RPMI8226 (cell line): ENCODE results near the gene GCFC2.
"Not testable (repeated sequence)": the region's sequence is repeated elsewhere in the genome, so short reads cannot be mapped to it uniquely, and the experiment has no call there.

Source experiments
- DNase-seq: peaks from one replicate; pipeline ENCODE4 v3.0.0-alpha.2; 2015

The GCFC2 gene

DNA sequence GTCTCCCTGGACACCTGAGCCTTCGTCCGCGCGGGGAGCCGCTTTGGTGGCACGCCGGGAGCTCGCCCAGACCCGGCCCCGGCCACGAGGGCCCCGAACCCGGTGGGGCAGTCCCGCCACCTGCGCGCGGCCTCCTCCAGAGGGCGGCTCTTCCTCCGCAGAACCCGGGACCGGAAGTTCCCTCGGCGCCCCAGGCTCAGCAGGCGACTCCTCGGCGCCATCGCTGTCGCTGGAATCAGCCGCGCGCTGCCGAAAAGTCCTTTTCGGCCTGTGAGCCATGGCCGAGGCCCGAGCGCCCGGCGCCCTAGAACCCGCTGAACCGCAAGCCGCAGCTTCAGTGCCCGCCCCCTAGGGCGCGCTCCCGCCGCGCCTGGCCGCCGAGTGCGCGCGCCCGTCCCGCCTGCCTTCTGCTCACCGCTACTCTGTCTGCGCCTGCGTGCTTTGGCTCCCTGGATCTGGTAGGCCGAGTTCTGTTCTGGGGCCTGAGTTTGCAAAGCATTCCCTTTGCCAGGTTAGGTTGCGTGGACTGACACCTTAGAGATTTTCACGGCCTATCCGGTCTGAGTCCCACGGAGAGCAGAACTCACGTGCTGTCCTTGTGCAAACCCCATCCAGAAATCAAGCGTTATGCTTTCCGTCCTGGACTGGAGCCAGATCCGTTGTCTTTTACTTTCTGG lies at the start of gene GCFC2:
TSS of gene GCFC2 (minus strand) at position 339 of the 677 bp plus-strand sequence. CDS start at position 279, 60 bp downstream.
- DNase-seq: peak; percentile 88

DNA sequence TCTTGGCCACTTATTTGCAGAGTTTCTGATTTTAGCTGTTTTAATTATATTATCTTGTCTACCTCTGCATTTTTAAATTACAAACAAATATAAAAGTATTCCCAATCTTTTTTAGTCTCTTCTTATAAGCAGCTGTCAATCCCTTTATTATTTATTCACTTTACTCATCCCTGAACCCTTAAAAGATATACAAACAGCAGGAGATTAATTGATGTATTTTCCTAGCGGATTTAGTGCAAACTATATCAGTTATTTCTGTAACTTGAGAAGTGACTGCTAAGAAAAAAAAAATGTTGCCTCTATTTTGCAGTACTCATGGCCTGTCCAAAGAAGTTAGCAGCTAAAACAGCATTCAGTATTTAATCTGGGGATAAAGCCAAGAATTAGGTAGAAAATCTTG lies 42.1 kb upstream of the GCFC2 start:
- no peak for DNase-seq

DNA sequence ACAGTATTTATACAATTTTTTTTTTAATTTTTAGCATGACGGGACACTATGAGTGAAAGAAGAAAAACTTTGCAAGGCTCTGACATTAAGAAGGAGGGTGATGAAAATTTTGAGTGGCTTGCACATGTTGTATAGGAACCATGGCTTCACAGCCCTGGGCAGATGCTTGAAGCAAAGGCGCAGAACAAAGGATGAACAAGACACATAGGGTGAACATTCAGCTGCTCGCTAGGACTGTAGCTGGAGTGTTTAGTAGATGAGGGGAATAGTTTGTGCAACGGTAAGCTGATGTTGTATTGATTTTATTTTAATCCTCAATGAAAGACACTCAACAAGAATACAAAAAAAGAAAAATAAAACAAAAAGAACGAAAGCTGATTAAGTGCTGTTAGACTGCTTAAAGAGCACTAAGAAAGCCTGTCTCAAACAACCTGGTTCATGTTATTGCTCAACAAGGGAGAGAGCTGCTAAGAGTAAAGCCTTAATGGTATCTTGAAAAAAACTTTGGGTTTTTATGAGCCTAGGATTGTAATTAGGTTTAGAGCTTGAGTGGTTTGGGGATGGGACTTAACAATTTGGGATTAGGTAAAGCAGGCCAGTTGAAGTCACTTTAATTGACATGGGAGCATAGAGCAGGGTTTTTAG lies 41.2 kb upstream of the GCFC2 start:
- DNase-seq: no peak

DNA sequence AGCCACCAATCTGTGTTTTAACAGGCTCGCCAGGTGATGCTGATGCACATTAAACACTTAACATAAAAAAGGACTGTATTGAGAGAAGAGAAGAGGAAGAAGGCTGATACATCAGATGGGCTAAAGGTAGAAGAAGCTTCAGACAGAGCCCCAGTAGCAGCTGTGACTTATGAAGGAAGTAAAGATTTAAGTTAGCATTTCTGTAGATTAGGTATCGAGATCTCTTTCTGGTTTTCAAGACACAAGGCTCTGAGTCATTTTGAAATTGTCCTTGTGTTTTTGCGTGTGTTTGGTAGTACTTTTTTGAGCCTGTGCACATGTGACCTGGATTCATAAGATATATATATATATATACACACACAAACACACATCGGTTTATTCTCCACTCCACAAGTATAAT lies 40.6 kb upstream of the GCFC2 start:
- DNase-seq: no peak

DNA sequence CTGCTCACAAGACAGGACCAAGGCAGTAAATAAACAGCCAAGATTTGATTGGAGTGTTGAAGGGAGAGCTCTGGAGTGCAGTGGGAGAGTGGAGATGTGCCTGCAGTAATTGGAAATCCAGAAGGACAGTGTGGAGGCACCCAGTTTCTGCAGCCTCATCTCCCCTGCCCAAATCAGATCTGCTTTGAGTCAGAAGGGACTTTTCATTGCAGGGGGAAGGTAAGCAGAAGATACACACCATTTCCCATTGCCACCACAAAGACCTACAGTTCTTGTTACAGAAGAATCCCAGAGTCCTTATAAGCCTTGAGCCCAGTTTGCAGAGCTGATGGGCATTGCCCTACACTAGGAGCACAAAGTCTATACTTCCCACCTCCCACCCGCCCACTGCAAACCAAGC lies 27.2 kb upstream of the GCFC2 start:
- DNase-seq: no peak

DNA sequence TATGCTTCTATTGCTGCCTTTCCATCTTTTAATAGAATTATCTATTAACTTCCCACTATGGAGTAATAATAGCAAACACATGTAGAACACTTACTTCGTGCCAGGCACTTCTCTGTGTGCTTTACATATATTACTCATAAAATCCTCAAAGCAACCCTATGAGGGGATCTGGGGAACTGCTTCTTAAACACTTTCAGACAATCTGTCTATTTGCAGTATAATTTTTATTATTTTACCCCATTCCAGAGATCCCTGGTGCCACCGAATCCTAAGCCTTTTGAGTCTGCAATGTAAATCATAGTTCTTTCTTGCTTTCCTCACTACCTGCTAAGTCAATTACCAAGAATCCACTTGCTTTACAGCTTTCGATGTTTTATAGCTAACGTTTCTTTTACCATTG lies 25.6 kb upstream of the GCFC2 start:
- no peak for DNase-seq

DNA sequence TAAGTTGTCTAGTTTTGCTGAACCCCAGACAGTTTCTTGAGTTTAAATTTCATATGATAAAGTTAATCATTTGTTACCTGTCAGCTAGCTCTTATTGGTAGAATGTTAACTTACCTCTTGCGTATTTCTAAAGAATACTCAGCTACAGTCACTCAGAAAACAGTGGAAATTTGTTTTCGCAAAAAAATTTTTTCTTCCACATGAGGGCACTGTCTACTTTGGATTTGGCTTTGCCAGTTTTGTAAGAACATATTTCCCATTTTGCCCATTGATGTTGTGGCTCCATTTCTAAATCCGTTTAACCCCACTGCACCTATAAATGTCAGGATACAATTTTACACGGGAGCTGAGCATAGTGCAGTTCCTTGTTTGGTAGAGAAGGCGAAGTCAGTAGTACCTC lies 19.1 kb upstream of the GCFC2 start:
- no peak for DNase-seq

DNA sequence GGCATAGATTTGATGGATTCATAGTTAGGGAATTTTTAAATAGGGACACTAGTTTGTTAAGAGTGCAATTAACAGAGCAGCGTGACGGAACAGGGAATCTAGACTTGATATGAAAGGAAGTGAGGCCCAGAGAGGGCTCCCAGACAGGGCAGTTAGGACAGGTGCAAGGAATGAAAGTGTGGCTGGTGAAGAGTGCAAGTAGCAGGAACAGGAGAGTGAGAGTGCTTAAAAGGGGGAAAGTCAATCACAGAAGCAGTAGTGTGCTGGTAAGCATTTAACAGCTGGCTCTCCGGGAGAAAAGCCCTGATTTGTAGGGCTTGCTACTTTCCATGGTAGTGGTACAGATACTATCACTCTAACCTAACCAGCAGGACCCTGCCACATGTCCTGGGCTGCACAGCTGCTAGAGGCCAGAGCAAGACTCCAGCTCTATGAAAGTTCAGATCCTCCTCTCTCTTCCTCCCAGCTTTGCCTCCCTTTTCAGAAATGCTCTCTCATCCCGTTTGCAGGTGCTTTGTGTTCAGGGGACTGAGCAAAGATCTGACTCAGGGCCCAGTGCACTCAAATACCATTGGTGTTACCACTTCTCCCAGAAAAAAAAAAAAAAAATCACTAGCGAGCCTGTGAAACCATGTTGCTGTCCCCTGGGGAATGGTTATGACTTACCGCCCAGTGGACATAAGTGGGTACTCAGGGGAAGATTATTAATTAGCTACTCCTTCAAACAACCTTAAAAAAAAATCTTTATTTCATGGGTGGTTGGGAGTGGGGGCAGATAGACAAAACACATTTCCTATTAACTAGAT lies 18.1 kb upstream of the GCFC2 start:
- no peak for DNase-seq

DNA sequence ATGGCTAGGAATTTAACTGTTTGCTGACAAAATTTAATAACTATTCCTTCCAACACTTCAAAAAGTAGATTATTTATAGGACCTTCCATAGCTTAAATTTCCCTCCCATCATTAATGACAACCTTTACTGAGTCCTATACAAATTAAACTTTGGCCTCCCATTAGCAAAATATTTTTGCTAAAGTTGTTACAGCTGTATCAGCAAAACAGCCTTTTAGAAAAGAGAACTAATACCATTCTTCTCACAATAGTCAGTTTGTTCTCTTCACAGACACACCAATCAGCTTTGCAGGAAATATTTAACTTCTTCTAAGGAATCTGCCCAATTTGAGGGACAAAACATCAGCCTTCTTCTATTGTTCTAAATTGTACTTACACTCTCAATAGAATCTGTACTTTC lies 12.0 kb upstream of the GCFC2 start:
- DNase-seq: no peak

DNA sequence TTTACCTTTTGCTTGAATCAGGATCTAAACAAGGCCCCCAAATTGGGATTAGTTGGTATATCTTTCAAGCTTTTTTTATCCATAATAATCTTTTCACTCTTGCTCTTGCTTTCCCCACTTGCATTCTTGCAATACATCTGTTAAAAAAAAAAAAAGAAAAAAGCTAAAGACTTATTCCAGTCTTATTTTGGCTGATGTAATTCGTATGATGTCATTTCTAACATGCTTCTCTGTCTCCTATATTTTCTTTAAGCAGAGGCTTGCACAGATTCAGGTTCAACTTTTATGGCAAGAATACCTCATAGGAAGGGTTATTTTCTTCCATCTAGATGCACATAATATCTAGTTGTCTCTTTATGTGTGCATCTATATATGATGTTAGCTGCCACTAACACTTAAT lies 9.8 kb upstream of the GCFC2 start:
- no peak for DNase-seq

DNA sequence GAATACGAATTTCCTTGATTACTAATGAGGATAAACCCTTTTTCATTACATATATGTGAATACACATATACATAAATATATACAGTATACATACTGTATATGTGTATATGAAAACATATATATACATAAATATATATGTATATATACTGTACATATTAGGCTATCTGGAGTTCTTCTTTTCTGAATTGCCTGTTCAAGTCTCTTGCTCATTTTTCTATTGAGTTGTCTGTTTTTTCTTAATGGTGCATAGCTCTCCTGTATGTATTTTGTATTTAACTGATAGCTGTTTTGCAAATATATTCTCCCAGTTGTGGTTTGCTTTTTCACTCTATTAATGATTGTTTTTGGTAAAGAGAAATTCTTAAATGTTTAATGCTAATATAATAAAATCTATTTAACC lies 8.9 kb upstream of the GCFC2 start:
- DNase-seq: no peak

DNA sequence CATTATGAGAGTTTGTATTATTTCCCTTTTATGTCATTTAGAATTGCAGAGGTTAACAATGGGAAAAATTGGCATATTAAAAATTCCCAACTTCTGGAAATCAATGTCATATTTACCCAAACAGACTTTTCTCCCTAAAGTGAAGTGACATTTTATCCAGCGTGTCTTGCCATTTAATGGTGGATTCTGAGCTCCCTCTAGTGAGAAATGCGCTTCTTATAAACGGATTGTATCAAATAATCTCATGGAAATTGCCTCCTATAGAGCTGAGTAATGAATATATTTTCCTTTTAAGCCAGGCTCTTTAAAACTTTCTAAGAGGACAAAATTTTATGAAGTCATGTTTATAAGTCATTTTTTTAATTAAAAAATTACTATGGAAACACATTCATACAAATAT lies 5.7 kb upstream of the GCFC2 start:
- no peak for DNase-seq

DNA sequence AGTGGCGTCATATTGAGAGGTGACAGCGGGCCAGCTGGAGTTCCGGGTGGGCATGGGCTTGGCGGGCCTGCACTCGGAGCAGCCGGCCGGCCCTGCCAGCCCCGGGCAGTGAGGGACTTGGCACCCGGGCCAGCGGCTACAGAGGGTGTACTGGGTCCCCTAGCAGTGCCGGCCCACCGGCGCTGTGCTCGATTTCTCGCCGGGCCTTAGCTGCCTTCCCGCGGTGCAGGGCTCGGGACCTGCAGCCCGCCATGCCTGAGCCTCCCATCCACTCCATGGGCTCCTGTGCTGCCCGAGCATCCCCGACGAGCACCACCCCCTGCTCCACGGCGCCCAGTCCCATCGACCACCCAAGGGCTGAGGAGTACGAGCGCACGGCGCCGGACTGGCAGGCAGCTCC lies 875 bp upstream of the GCFC2 start:
- not testable (repeated sequence) for DNase-seq

DNA sequence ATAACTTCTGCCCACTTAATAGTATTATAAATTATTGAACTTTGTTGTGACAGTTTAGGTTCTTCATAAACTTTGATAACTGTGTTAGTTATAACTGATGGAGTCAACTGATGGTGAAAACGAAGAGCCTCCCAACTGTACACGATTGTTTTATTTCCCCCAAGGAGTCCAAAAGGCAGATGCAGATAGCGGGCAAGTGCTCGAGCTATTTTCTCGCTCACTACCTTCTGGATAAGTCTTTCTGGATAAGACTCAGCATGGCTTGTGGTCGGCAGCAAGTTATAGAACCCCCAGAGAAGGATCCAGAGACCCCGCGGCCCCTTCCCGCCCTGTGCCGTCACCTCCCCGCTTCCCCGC lies 517 bp downstream of the GCFC2 start:
- no peak for DNase-seq

DNA sequence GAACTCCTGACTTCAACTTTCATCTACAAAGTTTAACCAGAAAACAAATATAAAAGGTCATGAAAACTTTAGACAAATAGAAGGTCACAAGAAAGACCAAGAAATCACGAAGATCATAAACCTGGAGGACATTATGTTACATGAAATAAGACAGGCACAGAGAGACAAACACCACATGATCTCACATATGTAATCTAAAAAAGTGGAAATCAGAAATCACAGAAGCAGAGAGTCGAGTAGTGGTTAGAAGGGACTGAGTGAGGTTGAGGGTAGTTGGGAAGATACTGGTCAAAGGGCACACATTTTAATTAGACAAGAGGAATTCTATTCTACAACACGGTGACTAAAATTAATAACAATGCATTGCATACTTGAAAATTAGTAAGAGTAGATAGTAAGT lies 1.4 kb downstream of the GCFC2 start:
- no peak for DNase-seq

DNA sequence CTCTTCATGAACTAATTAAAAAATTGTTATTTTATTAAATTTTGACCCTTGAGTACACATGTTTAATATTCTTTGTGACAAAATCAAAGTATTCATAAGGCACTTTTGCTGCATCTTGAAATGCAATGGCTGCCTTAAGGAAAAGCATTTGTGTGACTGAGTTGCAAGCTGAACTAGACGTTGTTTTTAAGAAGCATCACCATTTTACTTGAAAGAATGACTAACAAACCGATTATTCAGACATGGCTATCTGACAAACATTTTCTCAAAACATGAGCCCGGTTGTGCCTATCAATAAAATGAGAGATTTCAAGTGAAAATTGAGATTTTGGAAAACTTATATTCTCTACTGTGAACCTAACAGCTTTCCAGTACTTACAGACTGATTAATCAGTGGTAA lies 2.8 kb downstream of the GCFC2 start:
- DNase-seq: no peak

DNA sequence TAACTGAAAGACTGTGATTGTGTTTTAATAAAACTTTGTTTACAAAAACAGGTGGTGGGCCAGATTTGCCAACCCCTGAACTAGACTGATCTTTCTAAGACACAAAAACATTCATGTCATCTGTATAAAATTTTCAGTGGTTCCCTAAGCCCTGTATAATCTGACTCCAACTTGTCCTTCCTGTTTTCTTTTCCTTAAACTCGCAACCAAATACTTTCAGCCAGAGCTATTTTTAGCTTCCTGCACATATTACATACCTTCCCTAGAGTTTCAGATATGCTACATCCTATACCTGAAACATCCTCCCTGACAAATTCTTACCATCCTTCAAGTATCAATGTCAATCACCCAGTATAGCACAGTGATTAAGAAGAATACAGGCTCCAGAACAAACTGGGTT lies 4.8 kb downstream of the GCFC2 start:
- DNase-seq: no peak

DNA sequence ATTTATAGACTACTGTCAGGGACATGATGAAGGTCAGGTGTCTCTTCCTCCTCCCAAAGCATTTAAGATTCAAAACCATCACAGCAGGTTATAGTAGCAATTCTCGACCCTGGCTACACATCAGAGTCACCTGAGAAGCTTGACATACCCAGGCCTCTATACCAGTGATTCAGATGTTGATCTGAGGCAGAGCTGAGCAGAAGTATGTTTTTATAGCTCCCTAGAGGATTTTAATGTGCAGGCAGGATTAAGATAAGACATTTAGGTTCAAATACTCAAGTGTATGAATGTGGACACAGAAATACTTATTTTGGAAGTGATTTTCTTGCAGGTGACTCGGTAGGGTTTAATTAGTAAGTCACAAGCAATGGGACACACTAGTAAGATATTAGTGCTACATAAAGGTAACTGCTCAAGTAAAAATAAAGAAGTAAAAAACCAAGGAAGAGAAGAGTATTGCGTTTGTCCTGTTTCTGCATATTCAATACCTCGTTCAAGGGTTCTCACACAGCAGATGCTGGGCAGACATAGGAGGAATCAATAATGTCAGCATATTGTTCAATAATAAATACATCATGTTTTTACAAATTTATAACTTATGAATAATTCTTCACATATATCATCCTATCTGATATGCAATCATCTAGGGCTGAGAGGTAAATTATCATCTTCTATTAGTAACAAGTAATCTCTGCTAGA lies 7.0 kb downstream of the GCFC2 start:
- DNase-seq: no peak

DNA sequence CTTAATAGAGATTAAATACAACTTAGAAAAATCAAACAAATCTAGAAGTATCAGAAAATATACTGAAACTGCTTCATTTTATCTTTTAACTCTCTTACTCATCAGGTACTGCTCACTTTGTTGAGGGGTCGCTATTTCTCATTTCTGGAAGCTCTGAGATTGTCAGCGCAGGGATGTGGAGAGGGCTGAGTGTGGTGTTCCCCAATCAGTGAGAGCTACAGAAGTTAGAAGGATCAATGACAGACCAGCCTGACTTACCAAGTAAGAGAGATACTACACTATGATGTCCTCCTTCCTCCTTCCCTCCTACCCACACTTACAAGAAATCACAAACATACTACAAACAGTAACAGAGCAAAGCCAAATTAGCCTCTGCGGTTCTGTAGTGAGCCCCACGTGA lies 8.1 kb downstream of the GCFC2 start:
- DNase-seq: no peak

DNA sequence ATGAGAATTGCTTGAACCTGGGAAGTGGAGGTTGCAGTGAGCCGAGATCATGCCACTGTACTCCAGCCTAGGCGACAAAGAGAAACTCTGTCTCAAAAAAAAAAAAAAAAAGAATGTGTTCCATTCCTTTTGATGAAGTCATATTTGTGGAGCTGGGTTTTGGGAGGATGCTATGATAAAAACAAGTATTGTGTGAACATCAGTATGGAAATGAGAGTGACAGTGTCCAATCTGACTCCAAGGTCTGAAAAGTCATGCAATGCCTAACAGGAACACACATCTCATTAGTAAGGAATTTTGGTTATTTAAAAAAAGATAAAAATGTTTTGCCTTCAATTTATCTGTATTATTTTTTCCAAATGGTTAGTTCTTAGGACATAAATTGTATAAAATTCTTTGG lies 11.8 kb downstream of the GCFC2 start:
- no peak for DNase-seq

DNA sequence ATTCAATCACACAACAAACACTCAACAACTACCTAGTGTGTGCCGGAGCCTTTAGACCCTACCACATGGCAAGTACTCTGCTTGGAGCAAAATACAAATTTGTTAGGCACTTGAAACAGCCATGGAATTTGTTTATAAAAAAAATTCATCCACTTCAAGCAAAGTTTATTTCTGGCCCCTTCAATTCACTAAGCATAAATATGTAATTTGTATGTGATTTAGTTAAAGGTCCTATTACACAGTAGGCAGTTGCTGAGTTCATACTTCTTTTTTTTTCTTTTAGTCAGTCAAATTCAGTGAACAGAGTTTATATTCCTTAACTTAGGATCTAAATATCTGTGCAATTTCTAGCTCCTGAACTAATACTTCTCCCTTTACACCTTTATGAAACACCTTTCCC lies 22.5 kb downstream of the GCFC2 start:
- DNase-seq: no peak

DNA sequence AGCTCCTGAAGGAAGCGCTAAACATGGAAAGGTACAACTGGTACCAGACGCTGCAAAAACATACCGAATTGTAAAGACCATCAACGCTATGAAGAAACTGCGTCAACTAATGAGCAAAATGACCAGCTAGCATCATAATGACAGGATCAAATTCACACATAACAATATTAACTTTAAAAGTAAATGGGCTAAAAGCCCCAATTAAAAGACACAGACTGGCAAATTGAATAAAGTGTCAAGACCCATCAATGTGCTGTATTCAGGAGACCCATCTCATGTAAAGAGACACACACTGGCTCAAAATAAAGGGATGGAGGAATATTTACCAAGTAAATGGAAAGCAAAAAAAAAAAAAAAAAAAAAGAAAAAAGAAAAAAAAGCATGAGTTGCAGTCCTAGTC lies 27.3 kb downstream of the GCFC2 start:
- not testable (repeated sequence) for DNase-seq

DNA sequence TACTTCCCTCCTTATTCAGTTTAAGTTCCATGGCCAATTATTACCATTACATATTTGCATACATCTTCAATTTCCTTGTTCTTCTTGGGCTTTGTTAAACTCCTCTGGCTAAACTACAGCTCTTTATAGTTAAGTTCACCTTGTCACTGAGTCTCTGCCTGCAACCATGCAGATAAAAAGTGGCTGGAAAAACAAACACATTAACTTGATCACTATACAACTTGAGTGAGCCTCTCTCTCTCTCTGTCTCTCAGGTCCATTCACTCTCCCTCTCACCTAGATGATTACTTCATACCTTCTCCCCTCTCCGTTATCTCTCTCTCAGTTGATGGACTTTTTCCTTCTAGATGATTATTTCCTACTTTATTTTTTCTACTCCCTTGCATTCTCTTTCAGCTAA lies 30.3 kb downstream of the GCFC2 start:
- DNase-seq: no peak

DNA sequence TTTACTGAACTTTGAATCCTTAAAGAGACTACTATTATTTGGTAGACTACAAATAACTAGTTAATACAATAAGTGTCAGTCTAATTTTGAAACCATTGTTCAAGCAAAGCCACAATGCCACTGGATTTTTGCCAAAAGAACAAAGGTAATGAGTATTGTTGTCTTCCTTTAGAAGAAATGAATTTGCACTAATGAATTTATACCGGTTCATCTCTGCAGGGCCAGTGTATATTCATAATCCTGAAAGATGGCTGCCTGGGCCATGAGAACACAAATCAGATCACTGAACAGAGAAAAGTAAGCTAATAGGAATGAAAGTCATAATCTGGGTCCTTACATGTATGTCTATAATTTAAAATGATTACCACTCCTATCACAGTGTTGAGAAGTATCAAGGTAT lies 31.2 kb downstream of the GCFC2 start:
- DNase-seq: no peak
